ENCODE data around the gene TP53RK. TPM values are rescaled to one million over a fixed set of nuclear protein-coding genes. Genes with fewer than 3 reads are reported as not detected.

The TP53RK gene
- total RNA-seq, 1 donor from 2014 or later = 13.6 TPM

GRCh38 chr20:46663531-46663930 lies 25.7 kb downstream of the TP53RK start:
- no peak overlapping the region for H3K27ac Mint-ChIP-seq (ENCODE audit: unreplicated experiment)
- peaks cover 12% of the 10 kb centered on the region for H3K9me3 Mint-ChIP-seq (ENCODE audit: unreplicated experiment)
- no peaks in the 10 kb centered on the region for H3K36me3 Mint-ChIP-seq (ENCODE audit: unreplicated experiment)
- H3K4me3 Mint-ChIP-seq (ENCODE audit: unreplicated experiment) = no peak overlapping the region
- DNase-seq (ENCODE audit: extremely low spot score, unreplicated experiment) = no peak
- H3K27me3 Mint-ChIP-seq (ENCODE audit: unreplicated experiment) = peaks cover 5% of the 10 kb centered on the region
- H3K4me1 Mint-ChIP-seq (ENCODE audit: unreplicated experiment) = no peaks in the 10 kb centered on the region
- TF ChIP-seq CTCF (IDR thresholded peaks at IDR 0.05) = no peak

GRCh38 chr20:46661659-46662058 lies 27.6 kb downstream of the TP53RK start:
- TF ChIP-seq CTCF (IDR thresholded peaks at IDR 0.05) = no peak
- Mint-ChIP-seq H3K36me3 (ENCODE audit: unreplicated experiment) (no peaks in the 10 kb centered on the region), H3K27ac (ENCODE audit: unreplicated experiment) (no peak overlapping the region), H3K4me1 (ENCODE audit: unreplicated experiment) (no peaks in the 10 kb centered on the region), H3K9me3 (ENCODE audit: unreplicated experiment) (peaks cover 16% of the 10 kb centered on the region), H3K27me3 (ENCODE audit: unreplicated experiment) (peaks cover 5% of the 10 kb centered on the region), H3K4me3 (ENCODE audit: unreplicated experiment) (no peak overlapping the region)
- no peak for DNase-seq (ENCODE audit: extremely low spot score, unreplicated experiment)

GRCh38 chr20:46660487-46660886 lies 28.8 kb downstream of the TP53RK start:
- Mint-ChIP-seq H3K36me3 (ENCODE audit: unreplicated experiment) (no peaks in the 10 kb centered on the region), H3K27ac (ENCODE audit: unreplicated experiment) (no peak overlapping the region), H3K27me3 (ENCODE audit: unreplicated experiment) (peaks cover 5% of the 10 kb centered on the region), H3K4me1 (ENCODE audit: unreplicated experiment) (no peaks in the 10 kb centered on the region), H3K9me3 (ENCODE audit: unreplicated experiment) (peaks cover 16% of the 10 kb centered on the region), H3K4me3 (ENCODE audit: unreplicated experiment) (no peak overlapping the region)
- DNase-seq (ENCODE audit: extremely low spot score, unreplicated experiment) = no peak
- TF ChIP-seq CTCF (IDR thresholded peaks at IDR 0.05) = no peak

- DNase-seq (ENCODE audit: extremely low spot score, unreplicated experiment) = peak; percentile 59
- H3K27me3 Mint-ChIP-seq (ENCODE audit: unreplicated experiment) = peaks cover 14% of the 10 kb centered on the region
- no peak overlapping the region for H3K27ac Mint-ChIP-seq (ENCODE audit: unreplicated experiment)
- no peaks in the 10 kb centered on the region for H3K4me1 Mint-ChIP-seq (ENCODE audit: unreplicated experiment)
- H3K9me3 Mint-ChIP-seq (ENCODE audit: unreplicated experiment) = peaks cover 16% of the 10 kb centered on the region
- H3K4me3 Mint-ChIP-seq (ENCODE audit: unreplicated experiment) = no peak overlapping the region
- no peaks in the 10 kb centered on the region for H3K36me3 Mint-ChIP-seq (ENCODE audit: unreplicated experiment)
- TF ChIP-seq CTCF (IDR thresholded peaks at IDR 0.05) = no peak
Measured at GRCh38 chr20:46657618-46658017, 31.6 kb downstream of the TP53RK start.

- Mint-ChIP-seq H3K9me3 (ENCODE audit: unreplicated experiment) (peaks cover 16% of the 10 kb centered on the region), H3K36me3 (ENCODE audit: unreplicated experiment) (no peaks in the 10 kb centered on the region)
Measured at GRCh38 chr20:46657137-46657536, 32.1 kb downstream of the TP53RK start.

More at GRCh38 chr20:46657137-46657536, 32.1 kb downstream of the TP53RK start:
- peaks cover 15% of the 10 kb centered on the region for H3K27me3 Mint-ChIP-seq (ENCODE audit: unreplicated experiment)
- no peaks in the 10 kb centered on the region for H3K4me1 Mint-ChIP-seq (ENCODE audit: unreplicated experiment)
- H3K27ac Mint-ChIP-seq (ENCODE audit: unreplicated experiment) = no peak overlapping the region
- DNase-seq (ENCODE audit: extremely low spot score, unreplicated experiment) = no peak
- no peak for TF ChIP-seq CTCF (IDR thresholded peaks at IDR 0.05)
- H3K4me3 Mint-ChIP-seq (ENCODE audit: unreplicated experiment) = no peak overlapping the region

Data from osteocyte (in vitro differentiated cells).